Thyroid gland (tissue), 4 donors: ENCODE results near the gene PLEKHA6.

Experiments
- POLR2A ChIP-seq, 2 donors: fragments of 450-650 bp; IDR thresholded peaks; one replicate each; pipeline ENCODE4 v1.6.1; 2017; ENCODE audit warnings: antibody characterized with exemption in 2 of 2, mild to moderate bottlenecking in 2 of 2, moderate library complexity in 1 of 2
- TF ChIP-seq, protein P1 (sequence below), 6 experiments: fragments of 200-600 bp in 3 of 6; fragments of 450-650 bp in 3 of 6; sonication (generic) in 3 of 6; IDR thresholded peaks; one replicate each; pipeline ENCODE4 v1.5.1; 2016 to 2019; ENCODE audit warnings: antibody characterized with exemption in 6 of 6, mild to moderate bottlenecking in 2 of 6, inconsistent platforms in 1 of 6, moderate library complexity in 1 of 6

DNA sequence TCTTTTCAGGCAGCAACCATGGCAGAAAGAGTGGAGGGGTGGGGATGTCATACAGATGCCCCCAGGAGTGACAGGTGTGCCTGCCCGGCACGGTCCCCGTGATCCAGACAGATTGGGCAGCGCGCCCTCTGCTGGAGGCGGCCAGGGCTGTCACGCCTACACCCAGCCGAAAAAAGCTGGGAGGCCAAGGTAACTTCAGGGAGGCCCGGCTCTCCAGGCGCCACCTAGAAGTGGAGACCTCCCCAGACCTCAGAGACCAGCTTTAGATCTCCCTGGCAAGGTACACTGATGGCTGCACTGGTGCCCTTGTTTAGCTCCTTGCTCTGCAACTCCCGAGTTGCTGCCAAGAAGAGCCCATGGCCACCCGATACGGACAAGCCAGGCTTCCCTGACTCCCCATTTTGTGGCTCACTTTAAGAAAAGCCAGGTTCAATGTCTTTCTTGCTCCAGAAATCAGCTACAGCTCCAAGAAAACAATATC lies 152.6 kb downstream of the PLEKHA6 start:
- TF ChIP-seq POLR2A (IDR thresholded peaks at IDR 0.05) = no peak
- TF ChIP-seq, protein P1, sequence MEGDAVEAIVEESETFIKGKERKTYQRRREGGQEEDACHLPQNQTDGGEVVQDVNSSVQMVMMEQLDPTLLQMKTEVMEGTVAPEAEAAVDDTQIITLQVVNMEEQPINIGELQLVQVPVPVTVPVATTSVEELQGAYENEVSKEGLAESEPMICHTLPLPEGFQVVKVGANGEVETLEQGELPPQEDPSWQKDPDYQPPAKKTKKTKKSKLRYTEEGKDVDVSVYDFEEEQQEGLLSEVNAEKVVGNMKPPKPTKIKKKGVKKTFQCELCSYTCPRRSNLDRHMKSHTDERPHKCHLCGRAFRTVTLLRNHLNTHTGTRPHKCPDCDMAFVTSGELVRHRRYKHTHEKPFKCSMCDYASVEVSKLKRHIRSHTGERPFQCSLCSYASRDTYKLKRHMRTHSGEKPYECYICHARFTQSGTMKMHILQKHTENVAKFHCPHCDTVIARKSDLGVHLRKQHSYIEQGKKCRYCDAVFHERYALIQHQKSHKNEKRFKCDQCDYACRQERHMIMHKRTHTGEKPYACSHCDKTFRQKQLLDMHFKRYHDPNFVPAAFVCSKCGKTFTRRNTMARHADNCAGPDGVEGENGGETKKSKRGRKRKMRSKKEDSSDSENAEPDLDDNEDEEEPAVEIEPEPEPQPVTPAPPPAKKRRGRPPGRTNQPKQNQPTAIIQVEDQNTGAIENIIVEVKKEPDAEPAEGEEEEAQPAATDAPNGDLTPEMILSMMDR (IDR thresholded peaks at IDR 0.05) = peak; percentile 57 to 94 (median 78)
